NCI-H2196 treated with DMSO at 0.1 percent for 48 hours (cell line): ENCODE measurements around the gene SPDEF.
A peak's percentile ranks its signal among the peaks of the same experiment; 100 is the strongest.

ENCODE experiments used
- DNase-seq: peaks from one replicate; lab custom pipeline; 2025; ENCODE audit not compliant: unreplicated experiment; lab: John Stamatoyannopoulos, UW

Gene SPDEF

GRCh38 chr6:34528996-34529664 lies 27.0 kb downstream of the SPDEF start:
- no peak for DNase-seq

- no peak for DNase-seq
Measured at GRCh38 chr6:34527751-34528670, 28.1 kb downstream of the SPDEF start.

GRCh38 chr6:34526992-34527728 lies 29.0 kb downstream of the SPDEF start:
- peak; percentile 85 for DNase-seq

GRCh38 chr6:34526241-34526972 lies 29.7 kb downstream of the SPDEF start:
- DNase-seq = no peak

GRCh38 chr6:34525431-34526175 lies 30.5 kb downstream of the SPDEF start:
- DNase-seq = no peak

- DNase-seq = no peak
Measured at GRCh38 chr6:34524971-34525370, 31.2 kb downstream of the SPDEF start.

GRCh38 chr6:34524499-34524898 lies 31.6 kb downstream of the SPDEF start:
- DNase-seq = no peak

GRCh38 chr6:34523441-34524206 lies 32.5 kb downstream of the SPDEF start:
- DNase-seq = no peak

- DNase-seq = no peak
Measured at GRCh38 chr6:34522761-34523160, 33.4 kb downstream of the SPDEF start.

- DNase-seq = no peak
Measured at GRCh38 chr6:34521463-34522285, 34.5 kb downstream of the SPDEF start.

- DNase-seq = no peak
Measured at GRCh38 chr6:34520645-34521462, 35.3 kb downstream of the SPDEF start.

GRCh38 chr6:34519971-34520644 lies 36.0 kb downstream of the SPDEF start:
- DNase-seq = no peak

- no peak for DNase-seq
Measured at GRCh38 chr6:34518669-34519365, 37.3 kb downstream of the SPDEF start.

- no peak for DNase-seq
Measured at GRCh38 chr6:34517966-34518365, 38.2 kb downstream of the SPDEF start.

GRCh38 chr6:34517461-34517881 lies 38.7 kb downstream of the SPDEF start:
- no peak for DNase-seq
